K562 (cell line): Measurements from ENCODE around the gene DPEP2. TPM values are rescaled to one million over a fixed set of nuclear protein-coding genes. Genes with fewer than 3 reads are reported as not detected.

Source experiments
- CEBPG ChIP-seq, 3 experiments: fragments of 200-800 bp in 1 of 3; sonication (Bioruptor generic) in 1 of 3; sonication (generic) in 1 of 3; formaldehyde crosslinking in 1 of 3; IDR thresholded peaks in 2 of 3; conservative IDR thresholded peaks in 1 of 3; 2 replicates each; pipeline versions ENCODE4 v1.6.1 to v1.8.0; 2016 to 2022; ENCODE audit warnings: missing compliant biosample characterization in 2 of 3, missing genetic modification characterization in 2 of 3, mild to moderate bottlenecking in 1 of 3, missing genetic modification reagents in 1 of 3
- EZH2 ChIP-seq: IDR thresholded peaks from 2 replicates; pipeline ENCODE4 v1.6.1; 2012; ENCODE audit warnings: low read depth, mild to moderate bottlenecking, inconsistent platforms, low read length, borderline replicate concordance
- JUN ChIP-seq, 2 experiments: sonication (generic) in 1 of 2; formaldehyde crosslinking in 1 of 2; IDR thresholded peaks; 2 replicates each; pipeline versions ENCODE4 v1.6.1 to v1.8.0; 2012 to 2022; ENCODE audit warnings: borderline replicate concordance in 2 of 2, mild to moderate bottlenecking in 2 of 2, improper control_type of control experiment in 1 of 2, low read depth in 1 of 2, low read length in 1 of 2, missing genetic modification reagents in 1 of 2
- NR3C1 ChIP-seq: sonication (generic); formaldehyde crosslinking; IDR thresholded peaks from 2 replicates; pipeline ENCODE4 v1.8.1; 2022; ENCODE audit warnings: missing genetic modification reagents
- PML ChIP-seq: IDR thresholded peaks from 2 replicates; pipeline ENCODE4 v1.6.1; 2012; ENCODE audit warnings: low read length, inconsistent platforms
- TOE1 ChIP-seq, 2 experiments: fragments of 450-650 bp in 1 of 2; sonication (generic) in 1 of 2; formaldehyde crosslinking in 1 of 2; IDR thresholded peaks; 2 replicates each; pipeline versions ENCODE4 v1.7.1 to v1.8.0; 2016 to 2022; ENCODE audit warnings: borderline replicate concordance in 2 of 2, mild to moderate bottlenecking in 2 of 2, antibody characterized with exemption in 1 of 2, inconsistent platforms in 1 of 2, low read depth in 1 of 2, missing genetic modification reagents in 1 of 2, moderate library complexity in 1 of 2
- ZBTB34 ChIP-seq: fragments of 250-450 bp; sonication (Bioruptor Pico); IDR thresholded peaks from 2 replicates; pipeline ENCODE4 v1.8.0; 2021; ENCODE audit warnings: mild to moderate bottlenecking, moderate library complexity
- ZNF274 ChIP-seq: IDR thresholded peaks from 2 replicates; pipeline ENCODE4 v1.6.1; 2011; ENCODE audit warnings: low read depth, mild to moderate bottlenecking, low read length, moderate library complexity, borderline replicate concordance
- ZNF518B ChIP-seq: fragments of 250-450 bp; sonication (Bioruptor Pico); IDR thresholded peaks from 2 replicates; pipeline ENCODE4 v1.5.0; 2021; ENCODE audit warnings: mild to moderate bottlenecking, moderate library complexity
- polyA plus RNA-seq, 8 experiments: library from polyadenylated mRNA; depleted of rRNA in 4 of 8; stranded (reverse) in 5 of 8; unstranded in 3 of 8; fragments of >200 nt; fragmentation: Nextera tagmentation in 2 of 8; fragmentation: Illumina TruSeq in 1 of 8; extraction: Ambion mirVana in 2 of 8; extraction: Trizol in 1 of 8; gene quantifications; 2 replicates each; pipeline versions ENCODE4 v1.2.1 to v1.2.3, GENCODE V29; 2011 to 2014; ENCODE audit warnings: inconsistent platforms in 1 of 8, missing spikeins in 1 of 8
- total RNA-seq, 7 experiments: library from RNA; depleted of rRNA in 6 of 7; stranded (reverse); fragments of >200 nt in 6 of 7; fragmentation: Illumina TruSeq in 2 of 7; extraction: Trizol in 2 of 7; gene quantifications; 2 replicates each; pipeline versions ENCODE4 v1.2.1 to v1.2.3, GENCODE V29; 2011 to 2021; ENCODE audit warnings: low replicate concordance in 1 of 7
- TF ChIP-seq, protein P1 (sequence below), 2 experiments: IDR thresholded peaks; 2 replicates each; pipeline ENCODE4 v1.6.1; 2012; ENCODE audit warnings: improper control_type of control experiment in 2 of 2, low read depth in 2 of 2, low read length in 2 of 2, borderline replicate concordance in 1 of 2

DPEP2 gene
- total and polyA plus RNA-seq, 9 of the 15 experiments (the other 6 are each of a cell fraction or from before 2014, with no cell fraction given) = 0.14 to 1.2 (median 0.38) TPM

- TF ChIP-seq JUN (IDR thresholded peaks at IDR 0.05; ENCODE audit: borderline replicate concordance, low read depth, low read length) (no peak), JUN (CRISPR knock-in tag; IDR thresholded peaks at IDR 0.05; ENCODE audit: borderline replicate concordance) (0 out of 2 replicates have a peak, but pooled peaks have one; percentile 69), CEBPG (CRISPR knock-in tag; IDR thresholded peaks at IDR 0.05) (no peak), CEBPG (tag; conservative IDR thresholded peaks at IDR 0.05 in 1 of 2, IDR thresholded peaks at IDR 0.05 in 1 of 2) (no peak), ZNF274 (no peak), NR3C1 (peak; percentile 55; the same call in 1 of the 2 replicates), EZH2 (no peak), PML (peak; percentile 68; the same call in 1 of the 2 replicates), ZBTB34 (no peak), ZNF518B (CRISPR knock-in tag) (no peak), TOE1 (IDR thresholded peaks at IDR 0.05; ENCODE audit: borderline replicate concordance) (peak; percentile 93; the same call in 1 of the 2 replicates), TOE1 (CRISPR knock-in tag; IDR thresholded peaks at IDR 0.05; ENCODE audit: borderline replicate concordance, low read depth) (no peak)
- TF ChIP-seq, protein P1, sequence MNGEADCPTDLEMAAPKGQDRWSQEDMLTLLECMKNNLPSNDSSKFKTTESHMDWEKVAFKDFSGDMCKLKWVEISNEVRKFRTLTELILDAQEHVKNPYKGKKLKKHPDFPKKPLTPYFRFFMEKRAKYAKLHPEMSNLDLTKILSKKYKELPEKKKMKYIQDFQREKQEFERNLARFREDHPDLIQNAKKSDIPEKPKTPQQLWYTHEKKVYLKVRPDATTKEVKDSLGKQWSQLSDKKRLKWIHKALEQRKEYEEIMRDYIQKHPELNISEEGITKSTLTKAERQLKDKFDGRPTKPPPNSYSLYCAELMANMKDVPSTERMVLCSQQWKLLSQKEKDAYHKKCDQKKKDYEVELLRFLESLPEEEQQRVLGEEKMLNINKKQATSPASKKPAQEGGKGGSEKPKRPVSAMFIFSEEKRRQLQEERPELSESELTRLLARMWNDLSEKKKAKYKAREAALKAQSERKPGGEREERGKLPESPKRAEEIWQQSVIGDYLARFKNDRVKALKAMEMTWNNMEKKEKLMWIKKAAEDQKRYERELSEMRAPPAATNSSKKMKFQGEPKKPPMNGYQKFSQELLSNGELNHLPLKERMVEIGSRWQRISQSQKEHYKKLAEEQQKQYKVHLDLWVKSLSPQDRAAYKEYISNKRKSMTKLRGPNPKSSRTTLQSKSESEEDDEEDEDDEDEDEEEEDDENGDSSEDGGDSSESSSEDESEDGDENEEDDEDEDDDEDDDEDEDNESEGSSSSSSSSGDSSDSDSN (IDR thresholded peaks at IDR 0.05; ENCODE audit: borderline replicate concordance in 1 of 2, low read depth in 2 of 2, low read length in 2 of 2) = peak in 1 of 2 experiments; percentile 43; a peak in 2 of 4 replicates
- TF ChIP-seq, all 486 proteins: peak for 143
These were observed 23.6 kb upstream of the DPEP2 start, which contains the start of the genes DDX28 and DUS2 (continued) for GRCh38 chr16:68022728-68023537.
